ENCODE data around the gene FAM9C. TPM values are rescaled to one million over a fixed set of nuclear protein-coding genes. Genes with fewer than 3 reads are reported as not detected.
A peak's percentile ranks its signal among the peaks of the same experiment; 100 is the strongest.

Gene FAM9C
- total and polyA plus RNA-seq, 2 donors (not counting 1 experiment from before 2014, with no cell fraction given) = under 0.01 to 0.01 TPM

DNA sequence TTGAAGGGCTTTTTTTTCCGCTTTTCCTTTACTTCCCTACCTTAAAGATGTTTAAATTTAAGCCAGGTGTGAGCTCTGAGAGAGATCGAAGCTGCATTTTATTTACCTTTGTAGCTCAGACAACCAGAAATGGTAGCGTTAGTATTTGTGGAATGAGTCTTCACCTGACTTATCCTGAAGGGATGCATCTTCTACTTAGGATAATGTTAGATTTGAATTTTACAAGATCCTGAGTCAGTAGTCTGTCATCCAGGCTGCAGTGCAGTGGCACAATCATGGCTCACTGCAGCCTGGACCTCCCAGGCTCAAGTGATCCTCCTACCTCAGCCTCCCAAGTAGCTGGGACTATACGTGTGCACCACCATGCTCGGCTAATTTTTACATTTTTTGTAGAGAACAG, 43.3 kb downstream of the FAM9C start:
- TF ChIP-seq, protein P1, sequence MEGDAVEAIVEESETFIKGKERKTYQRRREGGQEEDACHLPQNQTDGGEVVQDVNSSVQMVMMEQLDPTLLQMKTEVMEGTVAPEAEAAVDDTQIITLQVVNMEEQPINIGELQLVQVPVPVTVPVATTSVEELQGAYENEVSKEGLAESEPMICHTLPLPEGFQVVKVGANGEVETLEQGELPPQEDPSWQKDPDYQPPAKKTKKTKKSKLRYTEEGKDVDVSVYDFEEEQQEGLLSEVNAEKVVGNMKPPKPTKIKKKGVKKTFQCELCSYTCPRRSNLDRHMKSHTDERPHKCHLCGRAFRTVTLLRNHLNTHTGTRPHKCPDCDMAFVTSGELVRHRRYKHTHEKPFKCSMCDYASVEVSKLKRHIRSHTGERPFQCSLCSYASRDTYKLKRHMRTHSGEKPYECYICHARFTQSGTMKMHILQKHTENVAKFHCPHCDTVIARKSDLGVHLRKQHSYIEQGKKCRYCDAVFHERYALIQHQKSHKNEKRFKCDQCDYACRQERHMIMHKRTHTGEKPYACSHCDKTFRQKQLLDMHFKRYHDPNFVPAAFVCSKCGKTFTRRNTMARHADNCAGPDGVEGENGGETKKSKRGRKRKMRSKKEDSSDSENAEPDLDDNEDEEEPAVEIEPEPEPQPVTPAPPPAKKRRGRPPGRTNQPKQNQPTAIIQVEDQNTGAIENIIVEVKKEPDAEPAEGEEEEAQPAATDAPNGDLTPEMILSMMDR (conservative IDR thresholded peaks at IDR 0.05 in 1 of 2, IDR thresholded peaks at IDR 0.05 in 1 of 2; ENCODE audit: low read depth in 1 of 2, low read length in 2 of 2) = no peak
- no peak for TF ChIP-seq EZH2 (IDR thresholded peaks at IDR 0.05; ENCODE audit: low read length, missing control alignments)
- no peak for DNase-seq (ENCODE audit: low read depth in 2 of 2)
- Histone ChIP-seq H3K27me3 (ENCODE audit: control insufficient read depth, insufficient read depth, low read length) (no peaks in the 10 kb centered on the region), H3K36me3 (ENCODE audit: control insufficient read depth, insufficient read depth, low read length) (no peaks in the 10 kb centered on the region), H3K9ac (ENCODE audit: insufficient read depth, low read length) (no peak overlapping the region), H3K4me3 (replicated peaks in 1 of 4; ENCODE audit: control extremely low read depth in 1 of 4, insufficient read depth in 1 of 4, low read depth in 3 of 4, low read length in 4 of 4) (no peak overlapping the region), H3K27ac (ENCODE audit: insufficient read depth, low read length) (no peak overlapping the region), H3K9me3 (ENCODE audit: control insufficient read depth, insufficient read depth, low read depth, low read length) (no peaks in the 10 kb centered on the region), H2AFZ (ENCODE audit: low read length) (no peak overlapping the region), H3K4me1 (ENCODE audit: control insufficient read depth, extremely low read depth, insufficient read depth, low read length) (no peaks in the 10 kb centered on the region), H3K79me2 (ENCODE audit: control insufficient read depth, insufficient read depth, low read length) (no peaks in the 10 kb centered on the region), H4K20me1 (ENCODE audit: control insufficient read depth, extremely low read depth, insufficient read depth, low read length) (no peaks in the 10 kb centered on the region), H3K4me2 (ENCODE audit: extremely low read depth, insufficient read depth, low read length) (no peak overlapping the region)

DNA sequence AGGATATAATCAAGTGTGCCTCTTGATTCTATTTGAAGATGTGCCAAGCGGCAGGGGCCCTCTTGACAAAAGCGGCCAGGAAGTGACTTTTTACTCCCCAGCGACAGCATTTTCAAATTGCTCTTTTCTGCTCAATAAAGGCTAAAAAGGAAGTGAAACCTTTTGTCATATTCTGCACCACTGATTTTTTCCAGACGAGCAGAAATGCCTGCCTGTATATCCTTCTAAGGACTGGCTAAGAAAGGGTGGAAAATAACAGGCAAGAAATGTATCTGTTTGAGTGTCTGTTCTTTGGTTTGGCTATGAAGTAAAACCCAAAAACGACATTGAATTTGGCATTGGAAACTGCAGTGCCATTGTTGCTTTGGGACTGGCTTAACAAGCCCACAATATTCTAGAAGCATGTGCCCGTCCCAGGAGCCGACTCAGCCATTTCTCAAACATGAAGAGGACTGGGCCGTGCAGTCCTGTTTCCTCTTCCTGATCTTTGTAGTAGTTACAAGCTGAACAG, 44.1 kb downstream of the FAM9C start:
- Histone ChIP-seq H2AFZ (ENCODE audit: low read length) (no peak overlapping the region), H3K4me2 (ENCODE audit: extremely low read depth, insufficient read depth, low read length) (no peak overlapping the region), H4K20me1 (ENCODE audit: control insufficient read depth, extremely low read depth, insufficient read depth, low read length) (no peaks in the 10 kb centered on the region), H3K4me1 (ENCODE audit: control insufficient read depth, extremely low read depth, insufficient read depth, low read length) (no peaks in the 10 kb centered on the region), H3K4me3 (replicated peaks in 1 of 4; ENCODE audit: control extremely low read depth in 1 of 4, insufficient read depth in 1 of 4, low read depth in 3 of 4, low read length in 4 of 4) (no peak overlapping the region), H3K27me3 (ENCODE audit: control insufficient read depth, insufficient read depth, low read length) (no peaks in the 10 kb centered on the region), H3K79me2 (ENCODE audit: control insufficient read depth, insufficient read depth, low read length) (no peaks in the 10 kb centered on the region), H3K27ac (ENCODE audit: insufficient read depth, low read length) (no peak overlapping the region), H3K9me3 (ENCODE audit: control insufficient read depth, insufficient read depth, low read depth, low read length) (no peaks in the 10 kb centered on the region), H3K36me3 (ENCODE audit: control insufficient read depth, insufficient read depth, low read length) (no peaks in the 10 kb centered on the region), H3K9ac (ENCODE audit: insufficient read depth, low read length) (no peak overlapping the region)
- no peak for DNase-seq (ENCODE audit: low read depth in 2 of 2)
- TF ChIP-seq, protein P1 (conservative IDR thresholded peaks at IDR 0.05 in 1 of 2, IDR thresholded peaks at IDR 0.05 in 1 of 2; ENCODE audit: low read depth in 1 of 2, low read length in 2 of 2) = no peak

DNA sequence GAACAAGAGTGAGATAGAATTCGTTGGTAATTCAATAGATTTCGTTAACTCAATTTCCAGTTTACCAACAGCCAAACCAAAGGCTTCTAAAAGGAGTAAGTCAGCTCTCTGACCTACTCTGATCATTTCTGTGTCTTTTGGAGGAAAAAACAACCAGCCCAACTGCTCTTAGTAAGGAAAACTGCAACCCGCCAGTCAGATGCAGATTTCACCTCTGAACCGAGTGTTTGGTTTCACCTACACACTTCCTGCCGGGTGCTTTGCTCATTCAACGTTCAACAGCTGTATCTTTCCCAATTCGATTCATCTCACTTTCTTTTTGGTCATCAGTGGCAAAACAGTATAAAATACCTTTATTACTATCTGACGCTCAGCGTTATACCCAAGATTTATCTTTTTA, 45.0 kb downstream of the FAM9C start:
- no peaks in the 10 kb centered on the region for H3K9me3 ChIP-seq (ENCODE audit: control insufficient read depth, insufficient read depth, low read depth, low read length)
- no peaks in the 10 kb centered on the region for H3K79me2 ChIP-seq (ENCODE audit: control insufficient read depth, insufficient read depth, low read length)
- no peaks in the 10 kb centered on the region for H3K4me1 ChIP-seq (ENCODE audit: control insufficient read depth, extremely low read depth, insufficient read depth, low read length)
- H3K4me2 ChIP-seq (ENCODE audit: extremely low read depth, insufficient read depth, low read length) = no peak overlapping the region
- DNase-seq (ENCODE audit: low read depth in 2 of 2) = peak in 1 of 2 donors; percentile 33
- H3K4me3 ChIP-seq (replicated peaks in 1 of 4; ENCODE audit: control extremely low read depth in 1 of 4, insufficient read depth in 1 of 4, low read depth in 3 of 4, low read length in 4 of 4) = no peak overlapping the region
- no peak overlapping the region for H2AFZ ChIP-seq (ENCODE audit: low read length)
- H3K27me3 ChIP-seq (ENCODE audit: control insufficient read depth, insufficient read depth, low read length) = no peaks in the 10 kb centered on the region
- no peaks in the 10 kb centered on the region for H3K36me3 ChIP-seq (ENCODE audit: control insufficient read depth, insufficient read depth, low read length)
- no peaks in the 10 kb centered on the region for H4K20me1 ChIP-seq (ENCODE audit: control insufficient read depth, extremely low read depth, insufficient read depth, low read length)
- H3K27ac ChIP-seq (ENCODE audit: insufficient read depth, low read length) = no peak overlapping the region
- TF ChIP-seq EZH2 (IDR thresholded peaks at IDR 0.05; ENCODE audit: low read length, missing control alignments) = no peak
- TF ChIP-seq, protein P1 (conservative IDR thresholded peaks at IDR 0.05 in 1 of 2, IDR thresholded peaks at IDR 0.05 in 1 of 2; ENCODE audit: low read depth in 1 of 2, low read length in 2 of 2) = no peak
- H3K9ac ChIP-seq (ENCODE audit: insufficient read depth, low read length) = no peak overlapping the region

Data from fibroblast of lung (primary cell).